ENCODE data around the gene FAM53A. TPM values are rescaled to one million over a fixed set of nuclear protein-coding genes. Genes with fewer than 3 reads are reported as not detected.

Gene FAM53A
- total and polyA plus RNA-seq, 4 experiments from 2014 or later: 0.89 to 2.8 (median 1.7) TPM

DNA sequence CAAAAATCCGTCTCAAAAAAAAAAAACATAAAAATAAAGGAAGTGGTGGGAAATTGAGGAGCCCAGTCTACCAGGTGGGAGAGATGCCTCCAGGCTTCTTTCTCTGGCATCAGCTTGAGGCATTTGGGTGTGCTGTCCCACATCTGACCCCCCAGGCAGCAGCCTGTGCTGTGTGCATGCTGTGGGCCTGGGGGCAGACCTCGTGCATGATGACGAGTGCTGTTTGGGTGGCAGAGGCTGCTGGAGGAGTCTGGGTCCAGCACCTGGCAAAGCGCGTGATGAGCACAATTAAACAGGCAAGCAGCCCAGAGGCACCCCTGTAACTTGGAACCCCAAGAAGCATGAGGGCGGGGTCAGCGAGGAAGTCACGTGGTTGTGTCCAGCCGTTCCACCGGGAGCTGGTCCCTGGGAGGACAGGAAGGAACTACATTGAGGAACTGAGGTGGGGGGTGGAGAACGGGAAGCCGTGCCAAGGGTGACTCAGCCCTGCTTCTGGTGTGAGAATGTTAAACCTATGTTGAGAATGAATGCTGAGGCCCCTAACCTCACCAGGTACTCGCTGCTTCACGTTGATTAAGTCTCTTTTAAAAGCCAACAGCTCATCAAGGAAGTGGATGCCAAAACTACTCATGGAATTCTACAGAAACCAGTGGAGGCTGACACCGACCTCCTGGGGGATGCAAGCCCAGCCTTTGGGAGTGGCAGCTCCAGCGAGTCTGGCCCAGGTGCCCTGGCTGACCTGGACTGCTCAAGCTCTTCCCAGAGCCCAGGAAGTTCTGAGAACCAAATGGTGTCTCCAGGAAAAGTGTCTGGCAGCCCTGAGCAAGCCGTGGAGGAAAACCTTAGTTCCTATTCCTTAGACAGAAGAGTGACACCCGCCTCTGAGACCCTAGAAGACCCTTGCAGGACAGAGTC, 43.3 kb upstream of the FAM53A start:
- H3K27me3 Mint-ChIP-seq: no peaks in the 10 kb centered on the region
- Histone ChIP-seq H3K4me1 (ENCODE audit: insufficient read depth, low read length) (peaks cover 71% of the 10 kb centered on the region), H3K36me3 (ENCODE audit: insufficient read depth, low read length) (peaks cover 48% of the 10 kb centered on the region), H3K9me3 (ENCODE audit: control insufficient read depth in 1 of 2, low read length in 2 of 2) (no peaks in the 10 kb centered on the region), H3K4me3 (ENCODE audit: low read length in 2 of 2) (no peak overlapping the region), H3K27me3 (ENCODE audit: insufficient read depth, low read length) (no peaks in the 10 kb centered on the region), H3K27ac (ENCODE audit: low read depth, low read length) (no peak overlapping the region)
- CTCF ChIA-PET (ENCODE audit: partially characterized antibody): interaction anchor here (1.0 to 18.0 kb wide), 8 partner anchors 15 to 161 kb away, joined by 3 to 591 read pairs (median 4); partner anchors contain the start of gene SLBP
- POLR2A ChIA-PET (ENCODE audit: partially characterized antibody): interaction anchor here (0.6 to 7.3 kb wide), 3 partner anchors 9 to 34 kb away, joined by 5 to 196 read pairs (median 5); partner anchors contain the start of gene SLBP
- peaks cover 32 to 85% (median 48%) of the 10 kb centered on the region in 4 donors for H3K4me1 Mint-ChIP-seq
- peaks cover 0 to 5% (median 0%) of the 10 kb centered on the region in 8 donors for H3K9me3 Mint-ChIP-seq
- no peak overlapping the region for H3K4me3 Mint-ChIP-seq
- DNase-seq: peak in 1 of 5 donors; percentile 35
- H3K36me3 Mint-ChIP-seq: peaks cover 30 to 54% of the 10 kb centered on the region in 2 donors
- H3K27ac Mint-ChIP-seq: peak overlapping the region in 3 of 7 donors; percentile 16 to 41 (median 29)
- intact Hi-C loops (cut with micrococcal nuclease): loop anchor here (2.0 to 10.0 kb wide), 2 partner anchors 15 to 687 kb away; partner anchors contain the start of genes CFAP99, SLBP and ZFYVE28

DNA sequence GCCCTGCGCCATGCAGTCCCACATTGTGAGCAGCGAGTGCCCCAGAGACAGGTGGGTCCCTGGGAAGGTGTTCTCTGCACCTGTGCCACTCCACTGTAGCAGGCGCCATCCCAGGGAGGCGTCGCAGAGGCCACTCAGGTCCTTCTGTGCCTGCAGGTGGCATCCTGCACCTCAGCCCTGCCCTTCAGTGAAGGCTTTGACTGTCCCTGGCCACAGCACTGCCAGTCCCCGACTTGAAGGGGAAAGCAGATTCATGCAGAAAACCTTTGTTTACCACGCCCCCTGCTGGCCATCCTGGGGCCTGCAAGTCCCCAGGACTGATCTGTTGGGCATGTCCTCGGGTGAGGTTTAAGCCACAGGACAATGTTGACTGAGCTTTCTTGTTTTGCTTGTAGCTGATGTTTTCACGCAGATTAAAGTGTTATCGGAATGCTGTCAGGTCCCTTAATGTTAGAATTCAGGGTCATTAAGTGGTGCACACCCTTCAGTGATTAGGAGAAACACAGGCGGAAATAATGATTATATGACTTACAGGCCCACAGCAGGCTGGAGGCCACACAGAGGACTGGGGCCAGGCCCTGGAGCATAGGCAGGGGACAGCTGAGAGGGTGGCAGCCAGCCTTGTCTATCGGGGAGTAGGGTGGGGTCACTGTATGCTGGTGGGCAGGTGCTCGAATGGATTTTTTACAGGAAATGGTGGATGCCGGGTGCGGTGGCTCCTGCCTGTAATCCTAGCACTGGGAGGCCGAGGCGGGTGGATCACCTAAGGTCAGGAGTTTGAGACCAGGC, 42.2 kb upstream of the FAM53A start:
- peaks cover 38 to 87% (median 56%) of the 10 kb centered on the region in 4 donors for H3K4me1 Mint-ChIP-seq
- Histone ChIP-seq H3K27ac (ENCODE audit: low read depth, low read length) (no peak overlapping the region), H3K36me3 (ENCODE audit: insufficient read depth, low read length) (peaks cover 44% of the 10 kb centered on the region), H3K4me1 (ENCODE audit: insufficient read depth, low read length) (peaks cover 79% of the 10 kb centered on the region), H3K27me3 (ENCODE audit: insufficient read depth, low read length) (no peaks in the 10 kb centered on the region), H3K9me3 (ENCODE audit: control insufficient read depth in 1 of 2, low read length in 2 of 2) (no peaks in the 10 kb centered on the region), H3K4me3 (ENCODE audit: low read length in 2 of 2) (no peak overlapping the region)
- H3K4me3 Mint-ChIP-seq: peak overlapping the region in 7 of 8 donors; percentile 36 to 76 (median 59)
- H3K27ac Mint-ChIP-seq: peak overlapping the region; percentile 54 to 89 (median 82)
- no peaks in the 10 kb centered on the region for H3K27me3 Mint-ChIP-seq
- POLR2A ChIA-PET (ENCODE audit: partially characterized antibody): interaction anchor here (0.7 to 8.8 kb wide), 3 partner anchors 13 to 33 kb away, joined by 3 to 196 read pairs (median 128); partner anchors contain the start of gene SLBP
- peak; percentile 81 to 88 (median 85) for DNase-seq
- peaks cover 30 to 50% of the 10 kb centered on the region in 2 donors for H3K36me3 Mint-ChIP-seq
- CTCF ChIA-PET (ENCODE audit: partially characterized antibody): interaction anchor here (0.5 to 18.0 kb wide), 12 partner anchors 14 to 1229 kb away, joined by 3 to 591 read pairs (median 4); partner anchors contain the start of gene SLBP
- intact Hi-C loops (cut with micrococcal nuclease): loop anchor here (1.0 to 10.0 kb wide), 3 partner anchors 14 to 688 kb away; partner anchors contain the start of genes CFAP99, SLBP and ZFYVE28
- H3K9me3 Mint-ChIP-seq: peaks cover 0 to 5% (median 0%) of the 10 kb centered on the region in 8 donors

DNA sequence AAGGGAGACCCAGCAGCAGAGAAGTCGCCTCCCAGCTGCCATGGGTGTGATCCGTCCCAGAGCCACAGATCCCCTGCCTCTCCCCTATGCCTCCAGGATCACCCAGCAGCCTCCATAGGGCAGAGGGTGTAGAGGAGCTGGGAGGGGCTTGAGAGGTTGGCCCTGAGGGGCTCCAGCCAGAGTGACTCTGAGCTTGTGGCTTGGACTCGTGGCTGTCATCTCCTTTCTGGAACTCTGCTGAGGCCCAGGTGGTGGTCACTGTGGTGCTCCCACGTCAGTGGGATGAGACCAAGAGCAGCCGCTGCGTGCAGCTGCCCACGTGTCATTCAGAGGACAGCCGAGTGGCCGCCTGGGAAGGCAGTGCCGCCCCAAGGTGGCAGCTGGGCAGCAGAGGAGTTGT, 41.4 kb upstream of the FAM53A start:
- no peak for DNase-seq
- peak overlapping the region in 5 of 7 donors; percentile 80 to 95 (median 84) for H3K27ac Mint-ChIP-seq
- intact Hi-C loops (cut with micrococcal nuclease): loop anchor here (10.0 kb wide), 1 partner anchor 689 kb away; the partner anchor contains the start of genes CFAP99 and ZFYVE28
- H3K27me3 Mint-ChIP-seq: no peaks in the 10 kb centered on the region
- H3K9me3 Mint-ChIP-seq: peaks cover 0 to 5% (median 0%) of the 10 kb centered on the region in 8 donors
- Histone ChIP-seq H3K4me1 (ENCODE audit: insufficient read depth, low read length) (peaks cover 74% of the 10 kb centered on the region), H3K36me3 (ENCODE audit: insufficient read depth, low read length) (peaks cover 36% of the 10 kb centered on the region), H3K27me3 (ENCODE audit: insufficient read depth, low read length) (no peaks in the 10 kb centered on the region), H3K4me3 (ENCODE audit: low read length in 2 of 2) (no peak overlapping the region), H3K9me3 (ENCODE audit: control insufficient read depth in 1 of 2, low read length in 2 of 2) (no peaks in the 10 kb centered on the region), H3K27ac (ENCODE audit: low read depth, low read length) (peak overlapping the region; percentile 28)
- ChIA-PET POLR2A (ENCODE audit: partially characterized antibody) (interaction anchor here (0.7 to 8.8 kb wide), 3 partner anchors 13 to 32 kb away, joined by 3 to 196 read pairs (median 128); partner anchors contain the start of gene SLBP), CTCF (ENCODE audit: partially characterized antibody) (interaction anchor here (1.7 to 18.0 kb wide), 4 partner anchors 13 to 34 kb away, joined by 5 to 591 read pairs (median 11); partner anchors contain the start of gene SLBP)
- H3K4me1 Mint-ChIP-seq: peaks cover 38 to 78% (median 58%) of the 10 kb centered on the region in 4 donors
- H3K4me3 Mint-ChIP-seq: peak overlapping the region in 6 of 8 donors; percentile 45 to 92 (median 71)
- peaks cover 30 to 46% of the 10 kb centered on the region in 2 donors for H3K36me3 Mint-ChIP-seq

DNA sequence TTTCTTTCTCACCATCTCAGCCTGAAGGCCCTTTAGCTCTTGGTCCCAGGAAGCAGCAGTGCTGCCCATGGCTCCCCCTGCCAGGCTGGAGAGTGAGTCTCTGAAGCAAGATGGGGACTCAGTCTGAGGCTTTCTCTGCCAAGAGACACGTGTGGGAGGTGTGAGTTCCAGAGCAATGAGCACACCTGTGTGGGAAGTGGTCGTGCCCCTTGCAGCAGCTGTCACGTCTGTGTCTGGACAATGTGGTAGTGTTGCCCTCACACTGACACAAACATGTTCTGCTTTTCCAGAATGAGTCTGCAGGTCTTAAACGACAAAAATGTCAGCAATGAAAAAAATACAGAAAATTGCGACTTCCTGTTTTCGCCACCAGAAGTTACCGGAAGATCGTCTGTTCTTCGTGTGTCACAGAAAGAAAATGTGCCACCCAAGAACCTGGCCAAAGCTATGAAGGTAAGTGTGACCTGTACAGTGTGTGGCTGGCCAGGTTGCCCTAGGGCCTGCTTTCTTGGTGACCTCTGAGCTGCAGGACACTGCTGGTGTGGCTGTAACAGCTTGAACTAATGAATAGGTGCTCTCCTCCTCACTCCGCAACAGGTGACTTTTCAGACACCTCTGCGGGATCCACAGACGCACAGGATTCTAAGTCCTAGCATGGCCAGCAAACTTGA, 39.2 kb upstream of the FAM53A start:
- Mint-ChIP-seq H3K4me1 (peaks cover 39 to 79% (median 54%) of the 10 kb centered on the region in 4 donors), H3K27me3 (no peaks in the 10 kb centered on the region), H3K9me3 (peaks cover 0 to 6% (median 0%) of the 10 kb centered on the region in 8 donors), H3K4me3 (peak overlapping the region; percentile 87 to 94 (median 90)), H3K27ac (peak overlapping the region; percentile 95 to 99 (median 98)), H3K36me3 (peaks cover 22 to 34% of the 10 kb centered on the region in 2 donors)
- intact Hi-C loops (cut with micrococcal nuclease): loop anchor here (10.0 kb wide), 1 partner anchor 692 kb away; the partner anchor contains the start of genes CFAP99 and ZFYVE28
- Histone ChIP-seq H3K36me3 (ENCODE audit: insufficient read depth, low read length) (peaks cover 21% of the 10 kb centered on the region), H3K27ac (ENCODE audit: low read depth, low read length) (peak overlapping the region; percentile 66), H3K27me3 (ENCODE audit: insufficient read depth, low read length) (no peaks in the 10 kb centered on the region), H3K4me3 (ENCODE audit: low read length in 2 of 2) (peak overlapping the region; percentile 52 to 69), H3K9me3 (ENCODE audit: control insufficient read depth in 1 of 2, low read length in 2 of 2) (no peaks in the 10 kb centered on the region), H3K4me1 (ENCODE audit: insufficient read depth, low read length) (peaks cover 69% of the 10 kb centered on the region)
- peak; percentile 64 to 76 (median 71) for DNase-seq
- ChIA-PET CTCF (ENCODE audit: partially characterized antibody) (interaction anchor here (0.7 to 18.0 kb wide), 5 partner anchors 11 to 370 kb away, joined by 3 to 591 read pairs (median 7); partner anchors contain the start of gene SLBP), POLR2A (ENCODE audit: partially characterized antibody) (interaction anchor here (0.6 to 8.8 kb wide), 13 partner anchors 10 to 696 kb away, joined by 3 to 196 read pairs (median 4); partner anchors contain the start of genes CFAP99, FAM53A, LETM1 and MAEA)

DNA sequence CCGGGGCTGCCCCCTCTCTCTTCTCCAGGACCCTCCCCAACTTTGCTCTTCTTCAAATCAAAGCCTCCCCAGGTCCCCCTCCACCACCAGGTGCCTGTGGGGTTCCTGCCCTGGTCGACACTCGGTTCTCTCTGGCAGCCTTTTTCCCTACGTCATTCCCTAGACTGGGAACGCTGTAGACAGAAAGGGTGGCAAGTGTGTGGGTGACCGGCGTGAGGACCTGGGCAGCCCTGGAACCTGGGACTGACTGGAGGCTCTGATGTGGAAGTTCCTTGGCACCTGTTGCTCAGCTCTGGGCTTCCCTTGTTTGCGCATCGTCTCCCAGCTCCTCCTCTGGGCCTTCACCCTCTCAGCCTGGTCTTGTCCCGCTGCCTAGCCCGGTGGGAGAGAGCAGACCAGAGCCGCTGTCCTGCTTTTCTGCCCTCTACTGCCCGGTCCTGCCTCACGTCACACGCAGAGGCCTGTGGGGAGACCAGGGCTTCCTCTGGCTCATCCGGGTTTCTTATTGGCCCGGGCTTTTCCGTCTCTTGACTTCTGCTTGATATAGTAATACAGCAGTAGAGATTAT, 38.5 kb upstream of the FAM53A start:
- Histone ChIP-seq H3K27ac (ENCODE audit: low read depth, low read length) (peak overlapping the region; percentile 66), H3K4me1 (ENCODE audit: insufficient read depth, low read length) (peaks cover 69% of the 10 kb centered on the region), H3K36me3 (ENCODE audit: insufficient read depth, low read length) (peaks cover 14% of the 10 kb centered on the region), H3K4me3 (ENCODE audit: low read length in 2 of 2) (peak overlapping the region; percentile 52 to 69), H3K27me3 (ENCODE audit: insufficient read depth, low read length) (no peaks in the 10 kb centered on the region), H3K9me3 (ENCODE audit: control insufficient read depth in 1 of 2, low read length in 2 of 2) (no peaks in the 10 kb centered on the region)
- intact Hi-C loops (cut with micrococcal nuclease): loop anchor here (10.0 kb wide), 1 partner anchor 692 kb away; the partner anchor contains the start of genes CFAP99 and ZFYVE28
- DNase-seq: no peak
- Mint-ChIP-seq H3K27me3 (no peaks in the 10 kb centered on the region), H3K9me3 (peaks cover 0 to 8% (median 0%) of the 10 kb centered on the region in 8 donors), H3K27ac (peak overlapping the region; percentile 95 to 99 (median 98)), H3K4me3 (peak overlapping the region; percentile 87 to 94 (median 90)), H3K4me1 (peaks cover 39 to 75% (median 54%) of the 10 kb centered on the region in 4 donors), H3K36me3 (peaks cover 19 to 30% of the 10 kb centered on the region in 2 donors)
- ChIA-PET POLR2A (ENCODE audit: partially characterized antibody) (interaction anchor here (0.6 to 8.8 kb wide), 11 partner anchors 10 to 696 kb away, joined by 3 to 196 read pairs (median 6); partner anchors contain the start of genes CFAP99, FAM53A, LETM1 and MAEA), CTCF (ENCODE audit: partially characterized antibody) (interaction anchor here (0.7 to 18.0 kb wide), 4 partner anchors 11 to 370 kb away, joined by 3 to 591 read pairs (median 8); partner anchors contain the start of gene SLBP)
